AG09319 (cell line): ENCODE results near the gene SGSH.
A peak's percentile ranks its signal among the peaks of the same experiment; 100 is the strongest.

Experiments used
- DNase-seq: peaks from one replicate; pipeline ENCODE4 v3.0.0-alpha.2; 2010; ENCODE audit warnings: low read depth; ENCODE audit errors: extremely low read depth
- CTCF ChIP-seq: IDR thresholded peaks from 2 replicates; pipeline ENCODE4 v1.5.1; 2011; ENCODE audit warnings: low read depth, mild to moderate bottlenecking, inconsistent platforms, low read length, moderate library complexity

SGSH gene

GRCh38 chr17:80219763-80220053, 425 bp downstream of the SGSH start:
- TF ChIP-seq CTCF = no peak
- DNase-seq = no peak

- no peak for TF ChIP-seq CTCF
- peak; percentile 74 for DNase-seq
Measured at GRCh38 chr17:80219013-80219762, 945 bp downstream of the SGSH start.

- DNase-seq = no peak
- TF ChIP-seq CTCF = no peak
Measured at GRCh38 chr17:80218391-80218790, 1.7 kb downstream of the SGSH start.

- TF ChIP-seq CTCF = no peak
- DNase-seq = no peak
Measured at GRCh38 chr17:80217703-80218362, 2.3 kb downstream of the SGSH start.

GRCh38 chr17:80216473-80217456, 3.4 kb downstream of the SGSH start:
- no peak for TF ChIP-seq CTCF
- DNase-seq = no peak

GRCh38 chr17:80214878-80215210, 5.3 kb downstream of the SGSH start:
- no peak for TF ChIP-seq CTCF
- no peak for DNase-seq
